ENCODE data around the gene ANK3.

The ANK3 gene

GRCh38 chr10:60096761-60097513 lies 292.7 kb downstream of the ANK3 start:
- peak; percentile 23 for DNase-seq (ENCODE audit: low spot score)
- no peak for TF ChIP-seq CTCF (IDR thresholded peaks at IDR 0.05; ENCODE audit: extremely low read depth, insufficient read depth, missing control alignments)
- in situ Hi-C loops (cut with MboI; ENCODE audit: low pct_unique_long_range_greater_than_20kb, low sequenced_read_pairs, unreplicated experiment): loop anchor here (25.0 kb wide), 1 partner anchor 340 kb away; no protein-coding TSS in a partner anchor

DNA sequence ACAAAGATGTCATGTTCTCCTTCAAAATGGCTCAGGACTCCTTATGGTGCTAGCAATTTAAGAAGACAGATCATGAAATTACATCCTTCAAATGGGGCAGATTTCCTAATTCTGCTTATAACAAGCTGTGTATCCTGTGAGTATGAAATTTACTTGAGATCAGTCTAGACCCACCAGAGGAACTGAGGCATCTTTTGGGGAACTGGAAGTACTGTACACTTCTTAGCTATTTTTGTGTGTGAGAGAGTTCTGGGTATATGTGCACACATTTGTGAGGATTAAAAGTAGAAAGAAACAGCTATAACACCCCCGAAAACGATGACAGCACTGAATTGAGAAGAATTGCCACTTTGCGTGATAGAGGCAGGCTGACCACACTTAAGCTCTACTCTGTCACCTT lies 296.4 kb downstream of the ANK3 start:
- no peak for DNase-seq (ENCODE audit: low spot score)
- TF ChIP-seq CTCF (IDR thresholded peaks at IDR 0.05; ENCODE audit: extremely low read depth, insufficient read depth, missing control alignments): no peak
- in situ Hi-C loops (cut with MboI; ENCODE audit: low pct_unique_long_range_greater_than_20kb, low sequenced_read_pairs, unreplicated experiment): loop anchor here (25.0 kb wide), 1 partner anchor 344 kb away; no protein-coding TSS in a partner anchor

DNA sequence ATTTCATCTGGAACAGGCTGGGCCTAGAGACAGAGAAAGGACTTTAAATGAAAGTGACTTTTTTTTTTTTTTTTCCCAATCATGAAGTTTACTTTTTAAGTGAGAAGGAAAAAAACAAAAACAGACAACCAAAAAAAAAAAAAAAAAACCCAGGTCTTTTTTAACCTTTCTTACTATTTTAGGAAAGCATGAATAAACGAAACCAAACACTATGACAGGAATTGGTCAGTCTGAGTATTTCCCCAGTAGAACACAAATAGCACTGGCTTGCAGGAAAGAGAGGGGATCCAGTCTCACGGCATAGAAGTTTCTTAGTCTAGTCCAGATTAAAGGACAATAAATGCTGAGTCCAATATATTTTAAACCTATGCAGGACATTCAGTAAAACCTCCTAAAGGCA lies 302.8 kb downstream of the ANK3 start:
- in situ Hi-C loops (cut with MboI; ENCODE audit: low pct_unique_long_range_greater_than_20kb, low sequenced_read_pairs, unreplicated experiment): loop anchor here (25.0 kb wide), 1 partner anchor 350 kb away; no protein-coding TSS in a partner anchor
- no peak for TF ChIP-seq CTCF (IDR thresholded peaks at IDR 0.05; ENCODE audit: extremely low read depth, insufficient read depth, missing control alignments)
- DNase-seq (ENCODE audit: low spot score): peak; percentile 41

- DNase-seq (ENCODE audit: low spot score): no peak
- in situ Hi-C loops (cut with MboI; ENCODE audit: low pct_unique_long_range_greater_than_20kb, low sequenced_read_pairs, unreplicated experiment): loop anchor here (25.0 kb wide), 1 partner anchor 351 kb away; no protein-coding TSS in a partner anchor
- TF ChIP-seq CTCF (IDR thresholded peaks at IDR 0.05; ENCODE audit: extremely low read depth, insufficient read depth, missing control alignments): no peak
These were observed 303.3 kb downstream of the ANK3 start for GRCh38 chr10:60086421-60086820.

DNA sequence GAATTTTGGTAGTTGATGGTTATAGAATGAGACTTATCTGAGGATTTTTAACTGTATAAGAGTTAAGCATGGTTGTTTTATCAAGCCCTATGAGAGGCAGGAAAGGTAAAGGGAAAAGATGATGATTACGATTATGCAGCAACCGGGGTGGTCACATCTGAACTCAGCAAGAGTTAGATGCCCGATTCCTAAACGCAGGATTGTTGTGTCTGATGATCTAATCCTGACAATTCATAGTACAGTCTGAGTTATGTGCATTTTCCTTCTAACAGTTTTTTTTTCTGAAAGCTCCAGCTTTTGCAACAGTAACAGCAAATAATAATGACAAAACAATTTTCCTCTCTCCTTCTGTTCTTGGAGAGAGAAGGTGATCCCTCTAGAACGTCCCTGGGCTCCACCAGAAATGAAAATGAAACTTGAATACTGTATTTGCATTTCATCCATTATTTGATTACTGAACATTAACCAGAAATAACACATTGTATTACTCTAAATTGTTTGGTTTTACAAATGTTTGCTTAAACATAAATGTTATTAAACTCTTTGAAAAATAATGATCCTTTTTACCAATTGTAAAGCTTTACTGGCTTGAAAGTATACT lies 306.8 kb downstream of the ANK3 start:
- no peak for DNase-seq (ENCODE audit: low spot score)
- in situ Hi-C loops (cut with MboI; ENCODE audit: low pct_unique_long_range_greater_than_20kb, low sequenced_read_pairs, unreplicated experiment): loop anchor here (25.0 kb wide), 1 partner anchor 354 kb away; no protein-coding TSS in a partner anchor
- no peak for TF ChIP-seq CTCF (IDR thresholded peaks at IDR 0.05; ENCODE audit: extremely low read depth, insufficient read depth, missing control alignments)

- no peak for TF ChIP-seq CTCF (IDR thresholded peaks at IDR 0.05; ENCODE audit: extremely low read depth, insufficient read depth, missing control alignments)
- in situ Hi-C loops (cut with MboI; ENCODE audit: low pct_unique_long_range_greater_than_20kb, low sequenced_read_pairs, unreplicated experiment): loop anchor here (25.0 kb wide), 1 partner anchor 355 kb away; no protein-coding TSS in a partner anchor
- DNase-seq (ENCODE audit: low spot score): no peak
These were observed 307.3 kb downstream of the ANK3 start for GRCh38 chr10:60082341-60082740.

All from GM13977 (cell line).